Mesenchymal stem cell (in vitro differentiated cells and primary cell): ENCODE data around the gene VRK2.
"Not testable (repeated sequence)": the region's sequence is repeated elsewhere in the genome, so short reads cannot be mapped to it uniquely, and the experiment has no call there.

ENCODE experiments used
- DNase-seq: peaks from one replicate; pipeline ENCODE4 v3.0.0-alpha.2; 2013
- H2AFZ ChIP-seq: one replicate; pipeline ENCODE4 v1.6.1; 2013; ENCODE audit warnings: low read depth, mild to moderate bottlenecking, control low read depth, inconsistent platforms, low read length, moderate library complexity
- H2AK5ac ChIP-seq: 2 replicates; pipeline ENCODE4 v1.6.1; 2013; ENCODE audit warnings: low read length, moderate library complexity, mild to moderate bottlenecking, inconsistent platforms; ENCODE audit not compliant: severe bottlenecking
- H2BK120ac ChIP-seq: one replicate; pipeline ENCODE4 v1.6.1; 2013; ENCODE audit warnings: low read depth, mild to moderate bottlenecking, inconsistent platforms, low read length, moderate library complexity
- H2BK12ac ChIP-seq, 2 experiments: one replicate each; pipeline ENCODE4 v1.6.1; 2013; ENCODE audit warnings: inconsistent platforms in 2 of 2, low read length in 2 of 2, mild to moderate bottlenecking in 2 of 2, moderate library complexity in 2 of 2, control low read depth in 1 of 2
- H2BK15ac ChIP-seq: one replicate; pipeline ENCODE4 v1.6.1; 2013; ENCODE audit warnings: mild to moderate bottlenecking, low read depth, inconsistent platforms; ENCODE audit not compliant: poor library complexity, severe bottlenecking
- H2BK5ac ChIP-seq: 2 replicates; pipeline ENCODE4 v1.6.1; 2013; ENCODE audit warnings: low read depth, mild to moderate bottlenecking, low read length, control low read depth, inconsistent platforms; ENCODE audit not compliant: poor library complexity, severe bottlenecking
- H3K14ac ChIP-seq, 2 experiments: one replicate each; pipeline ENCODE4 v1.6.1; 2013; ENCODE audit warnings: inconsistent platforms in 2 of 2, low read length in 2 of 2, control low read depth in 1 of 2, mild to moderate bottlenecking in 1 of 2, moderate library complexity in 1 of 2
- H3K18ac ChIP-seq, 2 experiments: one replicate each; pipeline ENCODE4 v1.6.1; 2013; ENCODE audit warnings: inconsistent platforms in 2 of 2, low read length in 2 of 2, control low read depth in 1 of 2, low read depth in 1 of 2, mild to moderate bottlenecking in 1 of 2
- H3K23ac ChIP-seq, 2 experiments: one replicate each; pipeline ENCODE4 v1.6.1; 2013; ENCODE audit warnings: inconsistent platforms in 2 of 2, low read length in 2 of 2, mild to moderate bottlenecking in 2 of 2, moderate library complexity in 2 of 2, control low read depth in 1 of 2
- H3K27ac ChIP-seq: 2 replicates; pipeline ENCODE4 v1.5.1; 2013; ENCODE audit warnings: mild to moderate bottlenecking, moderate library complexity, low read length, control low read depth, inconsistent platforms; ENCODE audit not compliant: poor library complexity, severe bottlenecking
- H3K27me3 ChIP-seq, 2 experiments: 2 replicates each; pipeline versions ENCODE4 v1.6.1 to v1.7.0; 2013; ENCODE audit warnings: low read length in 2 of 2, mild to moderate bottlenecking in 2 of 2, moderate library complexity in 2 of 2, control low read depth in 1 of 2, inconsistent platforms in 1 of 2; ENCODE audit not compliant: control insufficient read depth in 1 of 2, insufficient read depth in 1 of 2
- H3K36me3 ChIP-seq, 2 experiments: 2 replicates each; pipeline versions ENCODE4 v1.6.1 to v1.7.0; 2013; ENCODE audit warnings: low read length in 2 of 2, control low read depth in 1 of 2, inconsistent platforms in 1 of 2, low read depth in 1 of 2, mild to moderate bottlenecking in 1 of 2; ENCODE audit not compliant: insufficient read depth in 2 of 2, control insufficient read depth in 1 of 2
- H3K4ac ChIP-seq, 2 experiments: one replicate each; pipeline ENCODE4 v1.6.1; 2013; ENCODE audit warnings: inconsistent platforms in 2 of 2, low read length in 2 of 2, mild to moderate bottlenecking in 2 of 2, moderate library complexity in 2 of 2, control low read depth in 1 of 2, low read depth in 1 of 2
- H3K4me1 ChIP-seq: 2 replicates; pipeline ENCODE4 v1.6.1; 2013; ENCODE audit warnings: low read depth, low read length, control low read depth; ENCODE audit not compliant: control insufficient read depth, insufficient read depth
- H3K4me2 ChIP-seq: 2 replicates; pipeline ENCODE4 v1.6.1; 2013; ENCODE audit warnings: low read length, mild to moderate bottlenecking, inconsistent platforms; ENCODE audit not compliant: poor library complexity, severe bottlenecking
- H3K4me3 ChIP-seq, 2 experiments: 2 replicates each; pipeline versions ENCODE4 v1.5.1 to v1.7.0; 2013; ENCODE audit warnings: low read length in 2 of 2, mild to moderate bottlenecking in 2 of 2, control low read depth in 1 of 2, low read depth in 1 of 2; ENCODE audit not compliant: insufficient read depth in 1 of 2
- H3K79me1 ChIP-seq: replicated peaks from 2 replicates; pipeline ENCODE4 v1.6.1; 2013; ENCODE audit warnings: mild to moderate bottlenecking, control low read depth, low read length, inconsistent platforms; ENCODE audit not compliant: poor library complexity, severe bottlenecking
- H3K9ac ChIP-seq: 2 replicates; pipeline ENCODE4 v1.7.0; 2013; ENCODE audit warnings: mild to moderate bottlenecking, low read length, moderate library complexity
- H3K9me3 ChIP-seq: 2 replicates; pipeline ENCODE4 v1.7.0; 2013; ENCODE audit warnings: mild to moderate bottlenecking, low read length; ENCODE audit not compliant: control insufficient read depth
- H4K8ac ChIP-seq: one replicate; pipeline ENCODE4 v1.6.1; 2013; ENCODE audit warnings: inconsistent platforms, mild to moderate bottlenecking, low read length, moderate library complexity
- H4K91ac ChIP-seq: one replicate; pipeline ENCODE4 v1.6.1; 2013; ENCODE audit warnings: mild to moderate bottlenecking, low read length, inconsistent platforms
- WGBS: methylation state at CpG from one replicate; pipeline ENCODE4 v1.1.7; 2013; ENCODE audit warnings: mixed read lengths; 5-methylcytosine and 5-hydroxymethylcytosine counted together

VRK2 gene

DNA sequence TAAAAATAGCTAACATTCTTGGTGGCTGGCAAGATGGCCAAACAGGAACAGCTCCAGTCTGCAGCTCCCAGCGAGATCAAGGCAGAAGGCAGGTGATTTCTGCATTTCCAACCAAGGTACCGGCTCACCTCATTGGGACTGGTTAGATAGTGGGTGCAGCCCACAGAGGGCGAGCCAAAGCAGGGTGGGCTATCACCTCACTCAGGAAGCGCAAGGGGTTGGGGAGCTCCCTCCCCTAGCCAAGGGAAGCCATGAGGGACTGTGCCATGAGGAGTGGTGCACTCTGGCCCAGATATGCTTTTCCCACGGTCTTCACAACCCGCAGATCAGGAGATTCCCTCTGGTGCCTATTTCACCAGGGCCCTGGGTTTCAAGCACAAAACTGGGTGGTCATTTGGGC is 121.5 kb downstream of the VRK2 start:
- H4K8ac ChIP-seq, H2AK5ac ChIP-seq, H3K18ac ChIP-seq, H3K4me1 ChIP-seq, H3K79me1 ChIP-seq, H3K9ac ChIP-seq, H3K23ac ChIP-seq, H2AFZ ChIP-seq, H3K36me3 ChIP-seq, H3K14ac ChIP-seq, H3K4me3 ChIP-seq, H2BK120ac ChIP-seq, H2BK12ac ChIP-seq, H4K91ac ChIP-seq, H2BK15ac ChIP-seq, H3K27ac ChIP-seq, H3K4ac ChIP-seq, H3K4me2 ChIP-seq, H2BK5ac ChIP-seq, H3K27me3 ChIP-seq, DNase-seq: not testable (repeated sequence)
- peaks cover 10% of the 10 kb centered on the region for H3K9me3 ChIP-seq
- 98% methylated on average over 6 of the region's 6 CpGs for WGBS

DNA sequence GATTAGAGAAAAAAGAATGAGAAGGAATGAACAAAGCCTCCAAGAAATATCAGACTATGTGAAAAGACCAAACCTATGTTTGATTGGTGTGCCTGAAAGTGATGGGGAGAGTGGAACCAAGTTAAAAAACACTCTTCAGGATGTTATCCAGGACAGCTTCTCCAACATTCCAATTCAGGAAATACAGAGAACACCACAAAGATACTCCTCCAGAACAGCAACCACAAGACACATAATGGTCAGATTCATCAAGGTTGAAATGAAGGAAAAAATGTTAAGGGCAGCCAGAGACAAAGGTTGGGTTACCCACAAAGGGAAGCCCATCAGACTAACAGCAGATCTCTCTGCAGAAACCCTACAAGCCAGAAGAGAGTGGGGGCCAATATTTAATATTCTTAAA is 123.2 kb downstream of the VRK2 start:
- H3K4ac ChIP-seq, H3K4me1 ChIP-seq, H2BK15ac ChIP-seq, H3K23ac ChIP-seq, H3K18ac ChIP-seq, H3K27ac ChIP-seq, H2BK120ac ChIP-seq, H3K4me2 ChIP-seq, H3K9ac ChIP-seq, H2BK12ac ChIP-seq, H4K8ac ChIP-seq, DNase-seq, H3K36me3 ChIP-seq, H3K4me3 ChIP-seq, H4K91ac ChIP-seq, H2AK5ac ChIP-seq, H2AFZ ChIP-seq, H3K79me1 ChIP-seq, H3K27me3 ChIP-seq, H2BK5ac ChIP-seq, H3K14ac ChIP-seq: not testable (repeated sequence)
- H3K9me3 ChIP-seq = peaks cover 10% of the 10 kb centered on the region

DNA sequence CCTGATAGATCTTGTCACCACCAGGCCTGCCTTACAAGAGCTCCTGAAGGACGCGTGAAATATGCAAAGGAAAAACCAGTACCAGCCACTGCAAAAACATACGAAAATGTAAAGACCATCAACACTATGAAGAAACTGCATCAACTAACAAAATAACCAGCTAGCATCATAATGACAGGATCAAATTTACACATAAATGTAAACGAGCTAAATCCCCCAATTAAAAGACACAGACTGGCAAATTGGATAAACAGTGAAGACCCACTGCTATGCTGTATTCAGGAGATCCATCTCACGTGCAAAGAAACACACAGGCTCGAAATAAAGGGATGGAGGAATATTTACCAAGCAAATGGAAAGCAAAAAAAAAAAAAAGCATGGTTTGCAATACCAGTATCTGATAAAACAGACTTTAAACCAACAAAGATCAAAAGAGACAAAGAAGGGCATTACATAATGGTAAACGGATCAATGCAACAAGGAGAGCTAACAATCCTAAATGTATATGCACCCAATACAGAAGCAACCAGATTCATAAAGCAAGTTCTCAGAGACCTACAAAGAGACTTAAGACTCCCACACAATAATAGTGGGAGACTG is 123.8 kb downstream of the VRK2 start:
- not testable (repeated sequence) for H3K36me3 ChIP-seq, H3K4me1 ChIP-seq, H3K27me3 ChIP-seq, H3K23ac ChIP-seq, H2AFZ ChIP-seq, H2BK12ac ChIP-seq, DNase-seq, H2BK5ac ChIP-seq, H2BK120ac ChIP-seq, H2BK15ac ChIP-seq, H3K14ac ChIP-seq, H3K4ac ChIP-seq, H3K4me3 ChIP-seq, H4K91ac ChIP-seq, H4K8ac ChIP-seq, H3K79me1 ChIP-seq, H3K27ac ChIP-seq, H3K18ac ChIP-seq, H2AK5ac ChIP-seq, H3K4me2 ChIP-seq, H3K9ac ChIP-seq
- H3K9me3 ChIP-seq = peaks cover 10% of the 10 kb centered on the region
- WGBS = 90% methylated on average over 5 of the region's 7 CpGs

DNA sequence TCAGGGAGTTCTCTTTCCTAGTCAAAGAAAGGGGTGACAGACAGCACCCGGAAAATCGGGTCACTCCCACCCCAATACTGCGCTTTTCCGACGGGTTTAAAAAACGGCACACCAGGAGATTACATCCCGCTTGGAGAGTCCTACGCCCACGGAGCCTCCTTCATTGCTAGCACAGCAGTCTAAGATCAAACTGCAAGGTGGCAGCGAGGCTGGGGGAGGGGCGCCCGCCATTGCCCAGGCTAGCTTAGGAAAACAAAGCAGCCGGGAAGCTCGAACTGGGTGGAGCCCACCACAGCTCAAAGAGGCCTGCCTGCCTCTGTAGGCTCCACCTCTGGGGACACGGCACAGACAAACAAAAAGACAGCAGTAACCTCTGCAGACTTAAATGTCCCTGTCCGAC is 125.2 kb downstream of the VRK2 start:
- not testable (repeated sequence) for H2BK15ac ChIP-seq, H3K27me3 ChIP-seq, H4K91ac ChIP-seq, H3K18ac ChIP-seq, H2AFZ ChIP-seq, H4K8ac ChIP-seq, H3K23ac ChIP-seq, H3K36me3 ChIP-seq, H3K9ac ChIP-seq, H2BK120ac ChIP-seq, H2BK12ac ChIP-seq, H2BK5ac ChIP-seq, H3K4me2 ChIP-seq, H3K79me1 ChIP-seq, H3K14ac ChIP-seq, H3K4me3 ChIP-seq, H3K4me1 ChIP-seq, DNase-seq, H2AK5ac ChIP-seq, H3K27ac ChIP-seq, H3K4ac ChIP-seq
- WGBS = 85% methylated on average over 16 of the region's 16 CpGs
- H3K9me3 ChIP-seq = peaks cover 10% of the 10 kb centered on the region
